MCF 10A (cell line): ENCODE results near the gene KCNAB2. TPM values are rescaled to one million over a fixed set of nuclear protein-coding genes. Genes with fewer than 3 reads are reported as not detected.

Experiments used
- BruUV-seq: library from RNA; stranded (reverse); fragments of 400-500 nt; replicated peaks from 2 replicates; lab custom pipeline; 2021; lab: Mats Ljungman, UMichigan
- CTCF ChIA-PET: fragments of 300-600 bp; sonication (Branson Sonifier 250); formaldehyde crosslinking; extraction: SDS; loops from one replicate; lab custom pipeline; 2021; ENCODE audit warnings: antibody characterized with exemption, inconsistent platforms; lab: Yijun Ruan, JAX
- POLR2A ChIA-PET: fragments of 300-600, 350-650 bp; sonication (Branson Sonifier 250); formaldehyde crosslinking; extraction: SDS; loops from one replicate; lab custom pipeline; 2020; ENCODE audit warnings: antibody characterized with exemption, inconsistent platforms; lab: Yijun Ruan, JAX
- DNase-seq: peaks from one replicate; pipeline ENCODE4 v3.0.0-alpha.2; 2018; ENCODE audit not compliant: unreplicated experiment
- H3K27ac Mint-ChIP-seq: one replicate; pipeline ENCODE4 v1.8.0; 2022; ENCODE audit warnings: mild to moderate bottlenecking, low read depth, mixed read lengths; ENCODE audit not compliant: unreplicated experiment
- H3K27me3 Mint-ChIP-seq: one replicate; pipeline ENCODE4 v1.8.0; 2022; ENCODE audit warnings: mixed read lengths; ENCODE audit not compliant: insufficient read depth, unreplicated experiment
- H3K36me3 Mint-ChIP-seq: one replicate; pipeline ENCODE4 v1.8.0; 2022; ENCODE audit warnings: mild to moderate bottlenecking, moderate library complexity, mixed read lengths; ENCODE audit not compliant: insufficient read depth, unreplicated experiment
- H3K4me1 Mint-ChIP-seq: one replicate; pipeline ENCODE4 v1.8.0; 2022; ENCODE audit warnings: mixed read lengths; ENCODE audit not compliant: insufficient read depth, unreplicated experiment
- H3K4me3 Mint-ChIP-seq: one replicate; pipeline ENCODE4 v1.8.0; 2022; ENCODE audit warnings: mild to moderate bottlenecking, moderate library complexity, mixed read lengths; ENCODE audit not compliant: unreplicated experiment
- H3K9me3 Mint-ChIP-seq: one replicate; pipeline ENCODE4 v1.8.0; 2022; ENCODE audit warnings: mixed read lengths; ENCODE audit not compliant: unreplicated experiment
- CTCF ChIP-seq: fragments of 200-600 bp; IDR thresholded peaks from one replicate; pipeline ENCODE4 v1.8.0; 2022; ENCODE audit warnings: antibody characterized with exemption, mild to moderate bottlenecking; ENCODE audit not compliant: unreplicated experiment
- intact Hi-C: fragments of 100-400 bp; cut with micrococcal nuclease; formaldehyde crosslinking; loops from 2 replicates; pipeline ENCODE4 v1.14.1; 2022
- total RNA-seq: library from RNA; stranded (reverse); gene quantifications from 2 replicates; pipeline ENCODE4 v1.2.3, GENCODE V29; 2022

KCNAB2 gene
- total RNA-seq, 1 experiment from 2014 or later, result 11.8 TPM

- ChIA-PET CTCF (interaction anchor here (0.5 kb wide), 1 partner anchor 44 kb away, joined by 5 read pairs; no protein-coding TSS in a partner anchor), POLR2A (interaction anchor here (0.7 kb wide), 1 partner anchor 87 kb away, joined by 3 read pairs; no protein-coding TSS in a partner anchor)
- no TSS peak for BruUV-seq
- peaks cover 10% of the 10 kb centered on the region for H3K27me3 Mint-ChIP-seq
- no peaks in the 10 kb centered on the region for H3K9me3 Mint-ChIP-seq
- H3K4me1 Mint-ChIP-seq, result peaks cover 6% of the 10 kb centered on the region
- DNase-seq, result no peak
- no peaks in the 10 kb centered on the region for H3K36me3 Mint-ChIP-seq
- no peak overlapping the region for H3K27ac Mint-ChIP-seq
- H3K4me3 Mint-ChIP-seq, result no peak overlapping the region
- intact Hi-C loops, result no loop called here
- TF ChIP-seq CTCF, result no peak
Observed at GRCh38 chr1:6150006-6150938, 104.6 kb downstream of the KCNAB2 start.

Other genes with a start within 250 kb of the KCNAB2 start
- gene NPHP4, start 53.5 kb upstream of the KCNAB2 start, total RNA-seq, result 14.4 and 15.0 TPM in 2 replicates
- 0.07 and 0.17 TPM in 2 replicates for gene CHD5, start 134.4 kb downstream of the KCNAB2 start, total RNA-seq
- 477 and 513 TPM in 2 replicates for gene RPL22, start 153.7 kb downstream of the KCNAB2 start, total RNA-seq
- 6.2 and 12.4 TPM in 2 replicates for gene RNF207, start 160.2 kb downstream of the KCNAB2 start, total RNA-seq
- 26.5 and 28.3 TPM in 2 replicates for gene ICMT, start 190.1 kb downstream of the KCNAB2 start, total RNA-seq
- gene HES3, start 198.3 kb downstream of the KCNAB2 start, total RNA-seq, result not detected in 2 replicates
- gene GPR153, start 215.2 kb downstream of the KCNAB2 start, total RNA-seq, result 4.6 and 5.0 TPM in 2 replicates